ENCODE measurements around the gene MKLN1.
A peak's percentile ranks its signal among the peaks of the same experiment; 100 is the strongest.
"Not testable (repeated sequence)": the region's sequence is repeated elsewhere in the genome, so short reads cannot be mapped to it uniquely, and the experiment has no call there.

Gene MKLN1

GRCh38 chr7:131312838-131313237 is 14.8 kb upstream of the MKLN1 start:
- DNase-seq (ENCODE audit: low read depth) = no peak

GRCh38 chr7:131320603-131321002 is 7.1 kb upstream of the MKLN1 start:
- no peak for DNase-seq (ENCODE audit: low read depth)

- DNase-seq (ENCODE audit: low read depth) = no peak
Observed at GRCh38 chr7:131321656-131322055, 6.0 kb upstream of the MKLN1 start.

- DNase-seq (ENCODE audit: low read depth) = no peak
Observed at GRCh38 chr7:131322061-131322460, 5.6 kb upstream of the MKLN1 start.

GRCh38 chr7:131322861-131323260 is 4.8 kb upstream of the MKLN1 start:
- DNase-seq (ENCODE audit: low read depth) = no peak

- no peak for DNase-seq (ENCODE audit: low read depth)
Observed at GRCh38 chr7:131325179-131325840, 2.4 kb upstream of the MKLN1 start.

- no peak for DNase-seq (ENCODE audit: low read depth)
Observed at GRCh38 chr7:131326576-131326975, 1.1 kb upstream of the MKLN1 start.

- DNase-seq (ENCODE audit: low read depth) = peak; percentile 33
Observed at GRCh38 chr7:131327049-131327625, 539 bp upstream of the MKLN1 start.

GRCh38 chr7:131328377-131329175 is 900 bp downstream of the MKLN1 start:
- DNase-seq (ENCODE audit: low read depth) = no peak

- DNase-seq (ENCODE audit: low read depth) = no peak
Observed at GRCh38 chr7:131329176-131329570, 1.5 kb downstream of the MKLN1 start.

- DNase-seq (ENCODE audit: low read depth) = no peak
Observed at GRCh38 chr7:131330299-131330698, 2.6 kb downstream of the MKLN1 start.

- no peak for DNase-seq (ENCODE audit: low read depth)
Observed at GRCh38 chr7:131331806-131332205, 4.1 kb downstream of the MKLN1 start.

- DNase-seq (ENCODE audit: low read depth) = not testable (repeated sequence)
Observed at GRCh38 chr7:131332729-131333128, 5.1 kb downstream of the MKLN1 start.

- DNase-seq (ENCODE audit: low read depth) = no peak
Observed at GRCh38 chr7:131335639-131336381, 8.1 kb downstream of the MKLN1 start.

GRCh38 chr7:131336956-131337355 is 9.3 kb downstream of the MKLN1 start:
- DNase-seq (ENCODE audit: low read depth) = no peak

- DNase-seq (ENCODE audit: low read depth) = no peak
Observed at GRCh38 chr7:131338173-131338572, 10.5 kb downstream of the MKLN1 start.

GRCh38 chr7:131338691-131339390 is 11.2 kb downstream of the MKLN1 start:
- DNase-seq (ENCODE audit: low read depth) = no peak

- DNase-seq (ENCODE audit: low read depth) = no peak
Observed at GRCh38 chr7:131341690-131342089, 14.0 kb downstream of the MKLN1 start.

- DNase-seq (ENCODE audit: low read depth) = no peak
Observed at GRCh38 chr7:131342864-131343442, 15.3 kb downstream of the MKLN1 start.

- DNase-seq (ENCODE audit: low read depth) = no peak
Observed at GRCh38 chr7:131346885-131347592, 19.4 kb downstream of the MKLN1 start.

- DNase-seq (ENCODE audit: low read depth) = no peak
Observed at GRCh38 chr7:131352032-131352431, 24.4 kb downstream of the MKLN1 start.
